Urinary bladder (tissue), 4 donors: ENCODE measurements around the gene EIPR1. TPM values are rescaled to one million over a fixed set of nuclear protein-coding genes. Genes with fewer than 3 reads are reported as not detected.

Source experiments
- DNase-seq: peaks from one replicate; pipeline ENCODE4 v3.0.0-alpha.2; 2015; ENCODE audit errors: extremely low spot score
- H3K27ac ChIP-seq: one replicate; pipeline ENCODE4 v1.5.1; 2013; ENCODE audit warnings: low read depth, mild to moderate bottlenecking, moderate library complexity
- H3K36me3 ChIP-seq: one replicate; pipeline ENCODE4 v1.6.1; 2013; ENCODE audit warnings: mild to moderate bottlenecking, moderate library complexity; ENCODE audit not compliant: insufficient read depth
- H3K4me1 ChIP-seq: one replicate; pipeline ENCODE4 v1.6.1; 2013; ENCODE audit warnings: mild to moderate bottlenecking, moderate library complexity; ENCODE audit not compliant: insufficient read depth
- H3K4me3 ChIP-seq: one replicate; pipeline ENCODE4 v1.5.1; 2013; ENCODE audit warnings: low read depth, low read length
- WGBS: extraction: QIAGEN DNeasy Blood & Tissue Kit; methylation state at CpG from one replicate; pipeline ENCODE4 v1.1.7; 2013; 5-methylcytosine and 5-hydroxymethylcytosine counted together
- polyA plus RNA-seq: library from polyadenylated mRNA; stranded (reverse); fragments of 200-250 nt; gene quantifications from one replicate; pipeline ENCODE4 v1.2.3, GENCODE V29; 2013
- total RNA-seq: library from RNA; depleted of rRNA; stranded (reverse); fragments of >200 nt; gene quantifications from one replicate; pipeline ENCODE4 v1.2.3, GENCODE V29; 2014
- donor health status: healthy with polysubstance abuse.
- donor health status: healthy.

EIPR1 gene
- total and polyA plus RNA-seq, 2 donors, result 14.9 to 15.0 TPM

- DNase-seq, result no peak
- Histone ChIP-seq H3K4me1 (peaks cover under 1% of the 10 kb centered on the region), H3K27ac (no peak overlapping the region), H3K36me3 (no peaks in the 10 kb centered on the region), H3K4me3 (no peak overlapping the region)
- 91% methylated on average over 3 of the region's 3 CpGs for WGBS
These were observed 33.5 kb upstream of the EIPR1 start for GRCh38 chr2:3411103-3411502.

DNA sequence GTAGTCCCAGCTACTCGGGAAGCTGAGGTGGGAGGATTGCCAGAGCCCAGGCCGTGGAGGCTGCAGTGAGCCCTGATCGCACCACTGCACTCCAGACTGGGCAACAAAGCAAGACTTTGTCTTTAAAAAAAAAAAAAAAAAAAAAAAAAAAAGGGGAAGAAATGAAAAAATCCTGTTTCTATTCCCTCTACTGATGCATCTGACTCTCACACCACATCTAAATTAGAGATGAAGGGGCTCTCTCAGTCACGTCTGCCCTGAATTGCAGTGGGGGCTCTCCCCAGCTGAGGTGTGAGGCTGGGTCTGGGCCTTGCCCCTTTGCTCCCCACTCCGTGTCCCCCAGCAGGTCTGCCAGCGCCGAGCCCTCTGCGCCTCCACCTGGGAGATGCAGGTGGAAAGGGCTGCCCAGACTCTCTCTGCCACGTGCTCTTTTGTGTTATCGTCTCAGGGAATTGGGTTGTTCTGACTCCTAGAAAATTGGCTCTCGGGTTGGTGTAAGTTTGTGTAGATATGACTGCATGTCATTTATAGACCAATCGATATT lies 32.1 kb upstream of the EIPR1 start:
- no peaks in the 10 kb centered on the region for H3K36me3 ChIP-seq
- no peak overlapping the region for H3K27ac ChIP-seq
- 94% methylated on average over 12 of the region's 12 CpGs for WGBS
- no peak overlapping the region for H3K4me3 ChIP-seq
- DNase-seq, result no peak
- H3K4me1 ChIP-seq, result peaks cover 2% of the 10 kb centered on the region

DNA sequence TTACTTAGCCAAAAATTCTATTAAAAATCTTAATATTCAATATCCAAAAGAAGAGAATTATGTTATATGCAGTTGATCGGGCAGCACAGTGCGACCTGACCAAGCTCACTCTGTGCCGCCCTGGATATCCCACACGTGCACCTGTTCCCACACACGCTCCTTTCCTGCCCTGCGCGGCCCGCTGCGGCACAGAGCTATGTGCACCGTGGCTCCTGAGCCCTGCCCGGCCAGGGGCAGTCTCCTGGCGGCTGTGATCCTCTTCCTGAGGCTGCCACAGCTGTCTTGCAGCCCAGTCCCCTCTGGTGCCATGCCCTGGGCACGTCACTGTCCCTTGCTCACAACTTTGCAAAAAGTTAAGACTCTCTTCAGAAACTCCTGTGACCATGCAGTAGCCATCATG lies 31.2 kb upstream of the EIPR1 start:
- WGBS, result 97% methylated on average over 13 of the region's 13 CpGs
- no peak for DNase-seq
- peaks cover 2% of the 10 kb centered on the region for H3K4me1 ChIP-seq
- no peaks in the 10 kb centered on the region for H3K36me3 ChIP-seq
- no peak overlapping the region for H3K4me3 ChIP-seq
- H3K27ac ChIP-seq, result no peak overlapping the region

GRCh38 chr2:3406501-3406900 lies 28.9 kb upstream of the EIPR1 start:
- no peak overlapping the region for H3K4me3 ChIP-seq
- no peak overlapping the region for H3K27ac ChIP-seq
- H3K4me1 ChIP-seq, result peaks cover 2% of the 10 kb centered on the region
- H3K36me3 ChIP-seq, result peaks cover 2% of the 10 kb centered on the region
- DNase-seq, result no peak
- 78% methylated on average over 3 of the region's 3 CpGs for WGBS

DNA sequence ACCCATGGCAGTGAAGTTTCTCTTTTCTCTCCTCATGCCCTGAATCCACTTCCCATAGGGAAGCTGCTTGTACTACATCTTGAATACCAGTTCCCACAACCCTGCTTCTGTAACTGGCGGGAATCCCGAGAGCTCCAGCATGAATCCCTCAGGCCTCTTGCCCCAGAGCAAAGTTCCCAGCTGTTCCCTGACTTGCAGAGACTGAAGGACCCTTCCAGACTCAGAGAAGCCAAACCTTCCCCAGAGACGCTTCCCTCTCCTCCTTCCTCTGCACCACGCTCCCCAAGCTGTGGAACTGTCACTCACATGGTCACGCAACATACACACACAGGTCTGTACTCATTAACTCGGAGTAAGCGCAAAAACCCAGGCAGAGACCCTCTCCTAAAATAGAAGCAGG lies 28.3 kb upstream of the EIPR1 start:
- H3K4me1 ChIP-seq, result peaks cover 2% of the 10 kb centered on the region
- 80% methylated on average over 7 of the region's 7 CpGs for WGBS
- no peak overlapping the region for H3K27ac ChIP-seq
- H3K4me3 ChIP-seq, result no peak overlapping the region
- peaks cover 2% of the 10 kb centered on the region for H3K36me3 ChIP-seq
- no peak for DNase-seq

- DNase-seq, result no peak
- no peak overlapping the region for H3K27ac ChIP-seq
- peaks cover 2% of the 10 kb centered on the region for H3K4me1 ChIP-seq
- H3K36me3 ChIP-seq, result peaks cover 2% of the 10 kb centered on the region
- no peak overlapping the region for H3K4me3 ChIP-seq
- 79% methylated on average over 6 of the region's 6 CpGs for WGBS
These were observed 27.7 kb upstream of the EIPR1 start for GRCh38 chr2:3405307-3405706.

- WGBS, result 87% methylated on average over 11 of the region's 11 CpGs
These were observed 26.8 kb upstream of the EIPR1 start for GRCh38 chr2:3404349-3404894.

GRCh38 chr2:3403587-3404334 lies 26.1 kb upstream of the EIPR1 start:
- no peak overlapping the region for H3K27ac ChIP-seq
- no peak for DNase-seq
- peaks cover 2% of the 10 kb centered on the region for H3K36me3 ChIP-seq
- WGBS, result 96% methylated on average over 11 of the region's 11 CpGs
- H3K4me3 ChIP-seq, result no peak overlapping the region
- H3K4me1 ChIP-seq, result peaks cover 2% of the 10 kb centered on the region

More at GRCh38 chr2:3404349-3404894, 26.8 kb upstream of the EIPR1 start:
- H3K4me3 ChIP-seq, result no peak overlapping the region
- peaks cover 2% of the 10 kb centered on the region for H3K4me1 ChIP-seq
- H3K36me3 ChIP-seq, result peaks cover 2% of the 10 kb centered on the region
- no peak for DNase-seq
- H3K27ac ChIP-seq, result no peak overlapping the region

DNA sequence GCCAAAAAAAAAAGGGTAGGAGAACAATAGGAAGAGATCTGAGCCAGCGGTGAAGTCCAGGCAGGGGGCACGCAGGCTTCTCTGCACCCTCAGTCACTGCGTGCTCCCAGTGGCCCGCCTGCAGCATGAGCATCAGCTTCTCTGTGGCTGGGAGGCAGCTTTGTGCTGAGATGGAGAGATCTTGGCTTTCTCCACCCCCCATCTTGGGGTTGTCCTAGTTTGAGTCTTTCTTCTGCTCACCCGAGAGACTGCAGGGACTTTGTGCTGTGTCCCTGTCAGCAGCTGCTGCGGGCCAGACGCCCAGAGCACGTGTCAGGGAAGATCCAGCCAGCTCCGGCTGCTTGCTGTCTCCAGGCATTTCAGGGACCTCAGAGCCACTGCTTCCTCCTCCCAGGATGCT lies 22.2 kb upstream of the EIPR1 start:
- H3K4me1 ChIP-seq, result no peaks in the 10 kb centered on the region
- peaks cover 2% of the 10 kb centered on the region for H3K36me3 ChIP-seq
- no peak for DNase-seq
- no peak overlapping the region for H3K4me3 ChIP-seq
- 36% methylated on average over 9 of the region's 9 CpGs for WGBS
- H3K27ac ChIP-seq, result no peak overlapping the region

- Histone ChIP-seq H3K4me1 (no peaks in the 10 kb centered on the region), H3K4me3 (no peak overlapping the region), H3K36me3 (peaks cover 2% of the 10 kb centered on the region), H3K27ac (no peak overlapping the region)
- no peak for DNase-seq
- WGBS, result 71% methylated on average over 3 of the region's 3 CpGs
These were observed 21.8 kb upstream of the EIPR1 start for GRCh38 chr2:3399381-3399780.

DNA sequence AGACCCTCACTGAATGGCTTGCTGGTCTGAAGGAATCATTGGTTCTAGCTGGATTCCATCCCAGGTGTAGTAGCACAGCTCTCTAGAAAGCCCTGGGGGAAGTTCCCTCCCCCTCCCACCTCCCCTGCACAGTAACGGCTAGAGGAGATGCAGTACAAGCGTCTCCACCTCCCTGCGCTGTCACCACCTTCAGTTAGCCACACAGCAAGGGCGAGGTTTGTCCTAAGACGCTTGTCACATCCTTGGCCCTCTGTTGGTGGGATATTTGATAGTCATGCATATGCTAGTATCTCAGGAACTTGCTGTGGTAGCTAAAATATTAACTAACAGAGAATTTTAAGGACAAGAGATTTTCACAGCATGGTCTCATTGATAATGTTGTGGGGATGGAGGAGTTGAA lies 21.2 kb upstream of the EIPR1 start:
- H3K4me3 ChIP-seq, result no peak overlapping the region
- peaks cover 2% of the 10 kb centered on the region for H3K36me3 ChIP-seq
- DNase-seq, result no peak

GRCh38 chr2:3396920-3397559 lies 19.4 kb upstream of the EIPR1 start:
- Histone ChIP-seq H3K4me3 (no peak overlapping the region), H3K27ac (no peak overlapping the region), H3K4me1 (no peaks in the 10 kb centered on the region), H3K36me3 (no peaks in the 10 kb centered on the region)
- WGBS, result 99% methylated on average over 1 of the region's 1 CpG
- DNase-seq, result no peak

More for the DNA sequence above, 21.2 kb upstream of the EIPR1 start:
- H3K4me1 ChIP-seq, result no peaks in the 10 kb centered on the region
- no peak overlapping the region for H3K27ac ChIP-seq
- WGBS, result 85% methylated on average over 5 of the region's 5 CpGs

GRCh38 chr2:3392216-3392615 lies 14.6 kb upstream of the EIPR1 start:
- WGBS, result 94% methylated on average over 4 of the region's 4 CpGs
- Histone ChIP-seq H3K4me3 (no peak overlapping the region), H3K4me1 (no peaks in the 10 kb centered on the region), H3K36me3 (peaks cover 11% of the 10 kb centered on the region), H3K27ac (no peak overlapping the region)
- DNase-seq, result no peak

DNA sequence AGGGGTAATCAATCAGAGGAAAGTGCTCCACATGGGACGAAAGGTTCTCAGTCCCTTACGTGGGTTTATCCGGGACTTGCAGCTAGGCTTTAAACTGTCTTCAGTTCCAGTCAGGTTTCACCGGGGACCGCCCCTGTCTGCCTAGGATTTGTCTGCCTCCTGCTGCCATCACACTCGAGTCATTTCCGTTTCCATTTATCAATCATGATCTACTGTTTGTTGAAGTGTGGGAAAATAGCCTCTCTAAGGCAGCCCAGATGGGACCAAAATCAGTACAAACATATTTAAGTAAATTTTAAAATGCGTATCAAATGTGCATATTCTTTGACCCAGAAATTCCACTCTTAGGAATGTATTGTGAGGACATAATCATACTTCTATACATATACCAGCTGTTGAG lies 12.4 kb upstream of the EIPR1 start:
- DNase-seq, result no peak
- 95% methylated on average over 8 of the region's 8 CpGs for WGBS
- Histone ChIP-seq H3K4me3 (no peak overlapping the region), H3K36me3 (peaks cover 12% of the 10 kb centered on the region), H3K27ac (no peak overlapping the region), H3K4me1 (no peaks in the 10 kb centered on the region)
